Mesothelial cell of epicardium (in vitro differentiated cells): ENCODE measurements around the gene TRIM21. TPM values are rescaled to one million over a fixed set of nuclear protein-coding genes. Genes with fewer than 3 reads are reported as not detected.

Experiments
- total RNA-seq: library from RNA; stranded (reverse); gene quantifications from 3 replicates; pipeline ENCODE4 v1.2.1, GENCODE V29; 2021

The TRIM21 gene
- total RNA-seq, 1 donor from 2014 or later = 17.1 TPM

Other genes starting within 250 kb of the TRIM21 start
- not detected in 3 replicates for gene OR52B4, start 25.3 kb downstream of the TRIM21 start, total RNA-seq
- not detected in 3 replicates for gene OR52K2, start 55.6 kb upstream of the TRIM21 start, total RNA-seq
- 0.07 TPM in 1 of 3 replicates, not detected in the others for gene OR52K1, start 88.9 kb upstream of the TRIM21 start, total RNA-seq
- gene OR52M1, start 151.5 kb upstream of the TRIM21 start, total RNA-seq = not detected in 3 replicates
- gene OR52I2, start 188.0 kb upstream of the TRIM21 start, total RNA-seq = not detected in 3 replicates
- not detected in 3 replicates for gene OR52I1, start 200.3 kb upstream of the TRIM21 start, total RNA-seq
- gene TRIM68, start 214.5 kb upstream of the TRIM21 start, total RNA-seq = 20.2 to 23.3 TPM (median 21.4 TPM) in 3 replicates
- not detected in 3 replicates for gene OR51D1, start 243.8 kb upstream of the TRIM21 start, total RNA-seq